Measurements from ENCODE around the gene QSOX2. TPM values are rescaled to one million over a fixed set of nuclear protein-coding genes. Genes with fewer than 3 reads are reported as not detected.

QSOX2 gene
- total RNA-seq, 2 donors from 2014 or later = 7.2 to 13.5 TPM

- ATAC-seq (ENCODE audit: insufficient number of reproducible peaks, low FRiP score, low read depth) (no peak), DNase-seq (ENCODE audit: low spot score) (no peak)
- Histone ChIP-seq H3K4me3 (no peak overlapping the region), H3K4me1 (ENCODE audit: control insufficient read depth in 1 of 2, low read depth in 2 of 2) (peaks cover 0 to 10% of the 10 kb centered on the region in 2 donors), H3K27ac (no peak overlapping the region), H3K9me3 (no peaks in the 10 kb centered on the region), H3K36me3 (no peaks in the 10 kb centered on the region), H3K27me3 (replicated peaks; ENCODE audit: insufficient read depth) (no peaks in the 10 kb centered on the region)
- TF ChIP-seq CTCF (IDR thresholded peaks at IDR 0.05) = no peak
Measured at GRCh38 chr9:136282272-136282861, 36.8 kb upstream of the QSOX2 start.

GRCh38 chr9:136281421-136282271 lies 36.0 kb upstream of the QSOX2 start:
- Histone ChIP-seq H3K4me3 (no peak overlapping the region), H3K4me1 (ENCODE audit: control insufficient read depth in 1 of 2, low read depth in 2 of 2) (peaks cover 0 to 10% of the 10 kb centered on the region in 2 donors), H3K27me3 (replicated peaks; ENCODE audit: insufficient read depth) (no peaks in the 10 kb centered on the region), H3K36me3 (no peaks in the 10 kb centered on the region), H3K27ac (no peak overlapping the region), H3K9me3 (no peaks in the 10 kb centered on the region)
- ATAC-seq (ENCODE audit: insufficient number of reproducible peaks, low FRiP score, low read depth) (no peak), DNase-seq (ENCODE audit: low spot score) (no peak)
- TF ChIP-seq CTCF (IDR thresholded peaks at IDR 0.05) = no peak

- H3K36me3 ChIP-seq = no peaks in the 10 kb centered on the region
- no peak overlapping the region for H3K4me3 ChIP-seq
- no peak overlapping the region for H3K27ac ChIP-seq
- no peak for DNase-seq (ENCODE audit: low spot score)
- H3K9me3 ChIP-seq = no peaks in the 10 kb centered on the region
- no peaks in the 10 kb centered on the region for H3K27me3 ChIP-seq (replicated peaks; ENCODE audit: insufficient read depth)
- no peak for ATAC-seq (ENCODE audit: insufficient number of reproducible peaks, low FRiP score, low read depth)
- no peak for TF ChIP-seq CTCF (IDR thresholded peaks at IDR 0.05)
- H3K4me1 ChIP-seq (ENCODE audit: control insufficient read depth in 1 of 2, low read depth in 2 of 2) = peaks cover 0 to 10% of the 10 kb centered on the region in 2 donors
Measured at GRCh38 chr9:136280535-136281315, 35.1 kb upstream of the QSOX2 start.

- no peak overlapping the region for H3K4me3 ChIP-seq
- no peaks in the 10 kb centered on the region for H3K9me3 ChIP-seq
- ATAC-seq (ENCODE audit: insufficient number of reproducible peaks, low FRiP score, low read depth) (no peak), DNase-seq (ENCODE audit: low spot score) (no peak)
- no peaks in the 10 kb centered on the region for H3K36me3 ChIP-seq
- H3K27ac ChIP-seq = no peak overlapping the region
- no peaks in the 10 kb centered on the region for H3K27me3 ChIP-seq (replicated peaks; ENCODE audit: insufficient read depth)
- TF ChIP-seq CTCF (IDR thresholded peaks at IDR 0.05) = no peak
- H3K4me1 ChIP-seq (ENCODE audit: control insufficient read depth in 1 of 2, low read depth in 2 of 2) = peaks cover 0 to 10% of the 10 kb centered on the region in 2 donors
Measured at GRCh38 chr9:136279471-136279870, 33.9 kb upstream of the QSOX2 start.

- Histone ChIP-seq H3K27ac (no peak overlapping the region), H3K4me1 (ENCODE audit: control insufficient read depth in 1 of 2, low read depth in 2 of 2) (peaks cover 0 to 10% of the 10 kb centered on the region in 2 donors), H3K36me3 (no peaks in the 10 kb centered on the region), H3K4me3 (no peak overlapping the region), H3K27me3 (replicated peaks; ENCODE audit: insufficient read depth) (no peaks in the 10 kb centered on the region), H3K9me3 (no peaks in the 10 kb centered on the region)
- ATAC-seq (ENCODE audit: insufficient number of reproducible peaks, low FRiP score, low read depth) (no peak), DNase-seq (ENCODE audit: low spot score) (no peak)
- no peak for TF ChIP-seq CTCF (IDR thresholded peaks at IDR 0.05)
Measured at GRCh38 chr9:136278894-136279293, 33.3 kb upstream of the QSOX2 start.
